Liver (tissue), 9 donors: Measurements from ENCODE around the gene RCOR3. TPM values are rescaled to one million over a fixed set of nuclear protein-coding genes. Genes with fewer than 3 reads are reported as not detected.
"Not testable (repeated sequence)": the region's sequence is repeated elsewhere in the genome, so short reads cannot be mapped to it uniquely, and the experiment has no call there.

Source experiments
- DNase-seq: peaks from one replicate; pipeline ENCODE4 v3.0.0-alpha.2; 2017; ENCODE audit warnings: low spot score
- H3K27ac ChIP-seq, 2 donors: one replicate each; pipeline ENCODE4 v1.7.0; 2013; ENCODE audit warnings: inconsistent platforms in 2 of 2, low read length in 2 of 2, control low read depth in 1 of 2, low read depth in 1 of 2, mild to moderate bottlenecking in 1 of 2
- H3K27me3 ChIP-seq, 4 donors: one replicate each; pipeline versions ENCODE4 v1.6.1 to v1.7.0; 2013; ENCODE audit warnings: low read length in 3 of 4, inconsistent platforms in 1 of 4, mild to moderate bottlenecking in 1 of 4, moderate library complexity in 1 of 4; ENCODE audit not compliant: control insufficient read depth in 4 of 4, insufficient read depth in 4 of 4
- H3K36me3 ChIP-seq, 4 donors: one replicate each; pipeline versions ENCODE4 v1.6.1 to v1.7.0; 2013; ENCODE audit warnings: low read length in 3 of 4, mild to moderate bottlenecking in 3 of 4, low read depth in 1 of 4, moderate library complexity in 1 of 4; ENCODE audit not compliant: control insufficient read depth in 4 of 4, insufficient read depth in 3 of 4
- H3K4me1 ChIP-seq, 4 donors: one replicate each; pipeline versions ENCODE4 v1.6.1 to v1.7.0; 2013; ENCODE audit warnings: low read length in 3 of 4, mild to moderate bottlenecking in 3 of 4, moderate library complexity in 1 of 4; ENCODE audit not compliant: control insufficient read depth in 4 of 4, insufficient read depth in 4 of 4
- H3K4me3 ChIP-seq, 3 donors: one replicate each; pipeline versions ENCODE4 v1.6.1 to v1.7.0; 2013; ENCODE audit warnings: low read length in 3 of 3, control low read depth in 1 of 3, low read depth in 1 of 3, mild to moderate bottlenecking in 1 of 3
- H3K9ac ChIP-seq, 2 donors: one replicate each; pipeline ENCODE4 v1.7.0; 2013; ENCODE audit warnings: low read length in 2 of 2, mild to moderate bottlenecking in 2 of 2, moderate library complexity in 2 of 2, control low read depth in 1 of 2, low read depth in 1 of 2
- H3K9me3 ChIP-seq, 4 donors: one replicate each; pipeline versions ENCODE4 v1.6.1 to v1.7.0; 2013; ENCODE audit warnings: low read length in 3 of 4; ENCODE audit not compliant: control insufficient read depth in 4 of 4
- CTCF ChIP-seq: fragments of 150-350 bp; IDR thresholded peaks from 2 replicates; pipeline ENCODE4 v1.5.1; 2017; ENCODE audit warnings: improper control_type of control experiment, low read depth, low read length; ENCODE audit not compliant: missing input control
- EGR1 ChIP-seq, 2 donors: IDR thresholded peaks; 2 replicates each; pipeline ENCODE4 v1.6.1; 2016 to 2018; ENCODE audit warnings: antibody characterized with exemption in 2 of 2, low read depth in 2 of 2
- FOXA1 ChIP-seq: IDR thresholded peaks from 2 replicates; pipeline ENCODE4 v1.6.1; 2016; ENCODE audit warnings: antibody characterized with exemption
- HNF4A ChIP-seq, 2 donors: conservative IDR thresholded peaks; 2 replicates each; pipeline ENCODE4 v1.6.1; 2016; ENCODE audit warnings: antibody characterized with exemption in 2 of 2, mild to moderate bottlenecking in 2 of 2
- HNF4G ChIP-seq: IDR thresholded peaks from 2 replicates; pipeline ENCODE4 v1.6.1; 2016; ENCODE audit warnings: antibody characterized with exemption
- MAX ChIP-seq: IDR thresholded peaks from 2 replicates; pipeline ENCODE4 v1.6.1; 2016; ENCODE audit warnings: antibody characterized with exemption
- NR2F2 ChIP-seq: IDR thresholded peaks from 2 replicates; pipeline ENCODE4 v1.6.1; 2016; ENCODE audit warnings: antibody characterized with exemption
- RAD21 ChIP-seq, 2 donors: IDR thresholded peaks; 2 replicates each; pipeline ENCODE4 v1.6.1; 2016; ENCODE audit warnings: antibody characterized with exemption in 2 of 2, mild to moderate bottlenecking in 2 of 2
- SP1 ChIP-seq: IDR thresholded peaks from 2 replicates; pipeline ENCODE4 v1.6.1; 2018; ENCODE audit warnings: antibody characterized with exemption, mild to moderate bottlenecking
- ZBTB33 ChIP-seq: IDR thresholded peaks from 2 replicates; pipeline ENCODE4 v1.6.1; 2016; ENCODE audit warnings: antibody characterized with exemption
- WGBS: extraction: QIAGEN DNeasy Blood & Tissue Kit; methylation state at CpG from one replicate; pipeline ENCODE4 v1.1.7; 2013; 5-methylcytosine and 5-hydroxymethylcytosine counted together
- polyA plus RNA-seq, 2 donors: library from polyadenylated mRNA; stranded (reverse) in 1 of 2; unstranded in 1 of 2; fragments of 200-250 nt in 1 of 2; fragments of >200 nt in 1 of 2; fragmentation: Nextera tagmentation in 1 of 2; extraction: Ambion mirVana in 1 of 2; gene quantifications; one replicate each; pipeline versions ENCODE4 v1.2.1 to v1.2.3, GENCODE V29; 2013 to 2015
- total RNA-seq, 2 donors: library from RNA; depleted of rRNA; stranded (reverse); fragments of >200 nt; gene quantifications; one replicate each; pipeline ENCODE4 v1.2.3, GENCODE V29; 2014
- donor health status: healthy.
- donor health status: healthy.
- donor health status: healthy.
- donor health status: healthy.
- donor health status: healthy.

The RCOR3 gene
- total and polyA plus RNA-seq, 4 donors, result 7.8 to 20.2 (median 13.4) TPM

GRCh38 chr1:211320980-211321379 lies 61.8 kb downstream of the RCOR3 start:
- Histone ChIP-seq H3K4me3 (no peak overlapping the region), H3K9ac (no peak overlapping the region), H3K27ac (no peak overlapping the region), H3K4me1 (no peaks in the 10 kb centered on the region), H3K27me3 (no peaks in the 10 kb centered on the region), H3K9me3 (no peaks in the 10 kb centered on the region), H3K36me3 (peaks cover 0 to 4% (median 0%) of the 10 kb centered on the region in 4 donors)
- DNase-seq, result no peak
- 92% methylated on average over 4 of the region's 4 CpGs for WGBS
- TF ChIP-seq SP1 (no peak), EGR1 (IDR thresholded peaks at IDR 0.05; ENCODE audit: low read depth in 2 of 2) (no peak)

- not testable (repeated sequence) for H3K27ac ChIP-seq, H3K4me3 ChIP-seq, H3K9me3 ChIP-seq, H3K36me3 ChIP-seq, H3K4me1 ChIP-seq, H3K27me3 ChIP-seq, H3K9ac ChIP-seq, DNase-seq
- 96% methylated on average over 7 of the region's 7 CpGs for whole genome bisulfite sequencing
Observed at GRCh38 chr1:211321646-211322045, 62.5 kb downstream of the RCOR3 start.

- Histone ChIP-seq H3K4me1 (peaks cover 3 to 10% (median 3%) of the 10 kb centered on the region in 4 donors), H3K4me3 (no peak overlapping the region), H3K9ac (no peak overlapping the region), H3K36me3 (no peaks in the 10 kb centered on the region), H3K9me3 (no peaks in the 10 kb centered on the region), H3K27me3 (no peaks in the 10 kb centered on the region), H3K27ac (no peak overlapping the region)
- 23% methylated on average over 9 of the region's 9 CpGs for WGBS
- no peak for TF ChIP-seq SP1
- peak; percentile 86 to 88 for TF ChIP-seq RAD21 (IDR thresholded peaks at IDR 0.05)
- peak in 1 of 2 donors; percentile 7 for TF ChIP-seq HNF4A (conservative IDR thresholded peaks at IDR 0.05)
- no peak for TF ChIP-seq HNF4G
- peak; percentile 72 for TF ChIP-seq CTCF
- DNase-seq, result peak; percentile 55
Observed at GRCh38 chr1:211323156-211324063, 64.2 kb downstream of the RCOR3 start.

- no peak for DNase-seq
- H3K9me3 ChIP-seq, result no peaks in the 10 kb centered on the region
- H3K27me3 ChIP-seq, result no peaks in the 10 kb centered on the region
- H3K27ac ChIP-seq, result no peak overlapping the region
- H3K4me1 ChIP-seq, result peaks cover 3 to 10% (median 3%) of the 10 kb centered on the region in 4 donors
- 87% methylated on average over 12 of the region's 12 CpGs for WGBS
- no peaks in the 10 kb centered on the region for H3K36me3 ChIP-seq
- no peak for TF ChIP-seq HNF4A (conservative IDR thresholded peaks at IDR 0.05)
- TF ChIP-seq NR2F2, result no peak
- no peak for TF ChIP-seq HNF4G
- no peak for TF ChIP-seq FOXA1
- no peak for TF ChIP-seq ZBTB33
- TF ChIP-seq MAX, result no peak
- H3K9ac ChIP-seq, result no peak overlapping the region
- no peak overlapping the region for H3K4me3 ChIP-seq
Observed at GRCh38 chr1:211324992-211325775, 66.0 kb downstream of the RCOR3 start.
